Bronchial epithelial cell (primary cell): Measurements from ENCODE around the gene C10orf105. TPM values are rescaled to one million over a fixed set of nuclear protein-coding genes. Genes with fewer than 3 reads are reported as not detected.

ENCODE experiments used
- DNase-seq: peaks from one replicate; pipeline ENCODE4 v3.0.0-alpha.2; 2010; ENCODE audit warnings: low read depth
- FAIRE-seq: peaks from 2 replicates; lab custom pipeline; 2011; peaks lifted over from hg19 to GRCh38; lab: Jason Lieb, UNC
- H3K27me3 ChIP-seq: 2 replicates; pipeline ENCODE4 v1.5.1; 2011; ENCODE audit warnings: low read length; ENCODE audit not compliant: control insufficient read depth, insufficient read depth
- H3K36me3 ChIP-seq: 2 replicates; pipeline ENCODE4 v1.5.1; 2011; ENCODE audit warnings: low read length; ENCODE audit not compliant: control insufficient read depth, insufficient read depth
- H3K4me3 ChIP-seq: 2 replicates; pipeline ENCODE4 v1.5.1; 2011; ENCODE audit warnings: mild to moderate bottlenecking, low read depth, low read length, control low read depth
- total RNA-seq: library from RNA; depleted of rRNA; stranded (reverse); fragments of >200 nt; gene quantifications from 2 replicates; pipeline ENCODE4 v1.2.1, GENCODE V29; 2014
- TF ChIP-seq, protein P1 (sequence below): IDR thresholded peaks from 2 replicates; pipeline ENCODE4 v1.5.1; 2011; ENCODE audit warnings: mild to moderate bottlenecking, moderate library complexity, low read length, control low read depth, inconsistent platforms; ENCODE audit not compliant: insufficient read depth, severe bottlenecking

Gene C10orf105
- total RNA-seq, 1 donor from 2014 or later, result not detected

DNA sequence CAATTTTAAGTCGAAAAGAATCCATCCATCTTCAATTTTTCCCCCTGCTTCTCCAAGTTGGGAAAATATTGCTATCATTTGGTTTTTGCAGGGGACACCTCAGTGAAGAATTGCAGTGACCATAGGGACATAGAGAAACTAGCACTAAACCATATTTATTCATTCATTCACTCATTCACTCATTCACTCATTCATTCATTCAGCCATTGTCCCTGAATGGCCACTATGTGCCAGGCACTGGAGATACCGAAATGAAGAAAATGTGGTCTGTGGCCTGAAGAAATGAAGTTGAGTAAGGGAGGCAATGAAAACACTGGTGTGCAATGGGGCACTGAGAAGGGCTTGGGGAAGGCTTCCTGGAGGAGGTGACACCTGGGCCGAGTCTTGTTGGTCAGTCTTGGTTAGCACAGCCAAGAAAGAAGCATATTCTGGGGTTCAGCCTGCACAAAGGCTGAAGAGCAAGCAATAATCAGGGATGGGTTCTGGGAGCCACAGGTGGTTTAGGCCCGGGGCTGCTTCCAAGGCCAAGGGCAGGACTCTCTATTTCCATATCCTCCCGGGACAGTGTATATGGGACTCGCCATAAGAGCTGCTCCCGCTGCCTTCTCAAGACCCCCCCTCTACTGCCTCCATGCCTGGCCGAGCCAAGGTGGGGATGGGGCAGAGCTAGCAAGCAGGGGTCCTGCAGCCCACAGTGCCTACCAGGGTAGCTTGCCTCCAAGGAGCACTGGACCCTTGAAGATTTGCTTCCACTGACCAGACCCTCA is 25.5 kb upstream of the C10orf105 start:
- H3K36me3 ChIP-seq, result no peaks in the 10 kb centered on the region
- FAIRE-seq (no peak), DNase-seq (no peak)
- H3K4me3 ChIP-seq, result no peak overlapping the region
- no peaks in the 10 kb centered on the region for H3K27me3 ChIP-seq
- TF ChIP-seq, protein P1, sequence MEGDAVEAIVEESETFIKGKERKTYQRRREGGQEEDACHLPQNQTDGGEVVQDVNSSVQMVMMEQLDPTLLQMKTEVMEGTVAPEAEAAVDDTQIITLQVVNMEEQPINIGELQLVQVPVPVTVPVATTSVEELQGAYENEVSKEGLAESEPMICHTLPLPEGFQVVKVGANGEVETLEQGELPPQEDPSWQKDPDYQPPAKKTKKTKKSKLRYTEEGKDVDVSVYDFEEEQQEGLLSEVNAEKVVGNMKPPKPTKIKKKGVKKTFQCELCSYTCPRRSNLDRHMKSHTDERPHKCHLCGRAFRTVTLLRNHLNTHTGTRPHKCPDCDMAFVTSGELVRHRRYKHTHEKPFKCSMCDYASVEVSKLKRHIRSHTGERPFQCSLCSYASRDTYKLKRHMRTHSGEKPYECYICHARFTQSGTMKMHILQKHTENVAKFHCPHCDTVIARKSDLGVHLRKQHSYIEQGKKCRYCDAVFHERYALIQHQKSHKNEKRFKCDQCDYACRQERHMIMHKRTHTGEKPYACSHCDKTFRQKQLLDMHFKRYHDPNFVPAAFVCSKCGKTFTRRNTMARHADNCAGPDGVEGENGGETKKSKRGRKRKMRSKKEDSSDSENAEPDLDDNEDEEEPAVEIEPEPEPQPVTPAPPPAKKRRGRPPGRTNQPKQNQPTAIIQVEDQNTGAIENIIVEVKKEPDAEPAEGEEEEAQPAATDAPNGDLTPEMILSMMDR, result no peak

GRCh38 chr10:71743866-71744265 is 24.3 kb upstream of the C10orf105 start:
- no peaks in the 10 kb centered on the region for H3K27me3 ChIP-seq
- no peak overlapping the region for H3K4me3 ChIP-seq
- FAIRE-seq (no peak), DNase-seq (no peak)
- no peaks in the 10 kb centered on the region for H3K36me3 ChIP-seq
- TF ChIP-seq, protein P1, result no peak

GRCh38 chr10:71743089-71743838 is 23.7 kb upstream of the C10orf105 start:
- TF ChIP-seq, protein P1, result no peak
- H3K36me3 ChIP-seq, result no peaks in the 10 kb centered on the region
- no peaks in the 10 kb centered on the region for H3K27me3 ChIP-seq
- FAIRE-seq (no peak), DNase-seq (no peak)
- no peak overlapping the region for H3K4me3 ChIP-seq

DNA sequence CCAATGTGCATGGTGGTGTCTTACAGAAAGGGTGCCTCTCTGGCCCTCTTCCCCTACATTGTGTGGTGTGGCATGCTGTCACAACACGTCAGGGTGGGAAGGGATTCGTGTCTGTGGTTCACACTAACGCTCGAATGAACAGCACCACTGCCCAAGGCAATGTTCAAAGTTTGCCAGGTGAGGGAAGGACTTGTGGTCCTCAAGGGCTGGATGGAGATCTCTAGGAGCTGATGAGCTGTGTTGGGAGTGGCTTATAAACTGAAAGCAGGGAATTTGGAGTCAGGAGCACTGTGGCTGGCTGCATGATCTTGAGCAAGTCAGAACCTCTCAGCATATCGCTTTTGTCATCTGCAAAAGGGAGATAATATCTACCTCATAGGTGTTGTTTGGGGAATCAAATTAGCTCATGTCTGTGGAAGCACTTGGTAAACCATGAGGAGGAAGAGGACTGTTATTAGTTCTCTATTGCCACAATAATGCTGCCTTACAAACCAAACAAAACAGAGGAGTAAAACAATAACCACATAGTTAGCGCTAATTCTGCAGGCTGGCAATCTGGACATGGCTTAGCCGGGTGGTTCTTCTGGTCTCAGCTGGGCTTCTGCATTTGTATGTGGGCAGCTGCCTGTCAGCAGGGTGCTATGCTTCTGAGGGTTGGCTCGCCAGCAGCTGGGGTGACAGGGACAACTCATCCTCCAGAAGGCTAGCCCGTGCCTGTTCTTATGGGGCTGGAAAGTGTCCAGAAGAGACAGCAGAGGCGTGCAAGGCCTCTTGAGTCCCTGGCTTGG is 22.9 kb upstream of the C10orf105 start:
- Histone ChIP-seq H3K36me3 (no peaks in the 10 kb centered on the region), H3K4me3 (no peak overlapping the region), H3K27me3 (no peaks in the 10 kb centered on the region)
- FAIRE-seq, result peak; percentile 68
- TF ChIP-seq, protein P1, result no peak
- DNase-seq, result no peak

DNA sequence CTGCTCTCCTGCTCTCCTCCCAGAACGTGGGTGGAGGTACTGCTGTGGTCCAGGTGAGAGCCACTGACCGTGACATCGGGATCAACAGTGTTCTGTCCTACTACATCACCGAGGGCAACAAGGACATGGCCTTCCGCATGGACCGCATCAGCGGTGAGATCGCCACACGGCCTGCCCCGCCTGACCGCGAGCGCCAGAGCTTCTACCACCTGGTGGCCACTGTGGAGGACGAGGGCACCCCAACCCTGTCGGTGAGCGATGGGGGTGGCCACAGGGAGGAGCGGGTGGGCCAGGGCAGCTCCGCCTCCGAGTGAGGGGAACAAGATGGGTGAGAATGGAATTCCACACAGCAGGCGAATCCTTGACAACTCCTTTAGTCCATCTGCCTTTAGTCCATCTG is 22.1 kb upstream of the C10orf105 start:
- no peaks in the 10 kb centered on the region for H3K27me3 ChIP-seq
- no peak overlapping the region for H3K4me3 ChIP-seq
- no peak for FAIRE-seq
- TF ChIP-seq, protein P1, result no peak
- H3K36me3 ChIP-seq, result no peaks in the 10 kb centered on the region
- DNase-seq, result no peak
